Ramos (cell line): ENCODE data around the gene MAB21L2.

Experiments
- in situ Hi-C: fragments of 300-500 bp; cut with MboI; formaldehyde crosslinking; loops from one replicate; pipeline ENCODE4 v1.14.3; 2022; ENCODE audit warnings: low sequenced_read_pairs; ENCODE audit not compliant: unreplicated experiment

MAB21L2 gene

GRCh38 chr4:150573534-150573933, 8.4 kb upstream of the MAB21L2 start:
- in situ Hi-C loops, result no loop called here

GRCh38 chr4:150574678-150575077, 7.3 kb upstream of the MAB21L2 start:
- in situ Hi-C loops, result no loop called here

- in situ Hi-C loops, result no loop called here
Measured at GRCh38 chr4:150577796-150578195, 4.2 kb upstream of the MAB21L2 start.

- in situ Hi-C loops, result no loop called here
Measured at GRCh38 chr4:150578745-150579501, 3.0 kb upstream of the MAB21L2 start.

DNA sequence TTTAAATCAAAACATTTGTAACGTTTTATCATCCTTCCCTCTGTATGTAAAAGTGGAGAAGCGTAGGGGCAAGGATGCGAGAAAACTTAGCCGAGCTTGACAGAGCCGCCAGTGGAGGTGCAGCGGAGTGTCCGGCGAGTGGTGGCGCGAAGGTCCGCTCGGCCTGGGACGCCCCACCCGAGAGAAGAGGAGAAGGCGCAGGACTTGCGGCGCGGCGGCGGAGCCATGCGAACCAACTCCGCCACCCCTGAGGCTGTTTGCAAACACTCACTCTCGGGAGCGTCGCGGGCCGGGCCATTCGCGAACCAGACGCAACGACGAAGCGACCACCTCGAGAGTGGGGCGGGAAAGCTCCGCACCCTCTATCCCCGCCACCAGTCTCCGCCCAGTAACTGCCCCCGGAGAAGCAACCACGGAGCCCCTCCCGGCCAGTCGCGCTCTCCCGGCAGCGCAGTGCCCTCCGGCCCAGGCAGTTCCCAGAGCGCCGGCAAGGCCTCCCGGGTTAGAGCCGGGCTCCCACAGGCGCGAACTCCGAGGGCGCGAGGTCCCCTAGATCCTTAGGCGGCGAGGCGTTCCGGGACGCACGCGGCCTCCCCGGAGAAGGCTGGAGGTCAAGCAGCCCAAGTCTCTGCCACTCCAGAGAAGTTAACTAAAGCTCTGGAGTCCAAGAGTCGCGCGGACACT, 2.3 kb upstream of the MAB21L2 start:
- in situ Hi-C loops, result no loop called here

- in situ Hi-C loops, result no loop called here
Measured at GRCh38 chr4:150580306-150580705, 1.6 kb upstream of the MAB21L2 start.

DNA sequence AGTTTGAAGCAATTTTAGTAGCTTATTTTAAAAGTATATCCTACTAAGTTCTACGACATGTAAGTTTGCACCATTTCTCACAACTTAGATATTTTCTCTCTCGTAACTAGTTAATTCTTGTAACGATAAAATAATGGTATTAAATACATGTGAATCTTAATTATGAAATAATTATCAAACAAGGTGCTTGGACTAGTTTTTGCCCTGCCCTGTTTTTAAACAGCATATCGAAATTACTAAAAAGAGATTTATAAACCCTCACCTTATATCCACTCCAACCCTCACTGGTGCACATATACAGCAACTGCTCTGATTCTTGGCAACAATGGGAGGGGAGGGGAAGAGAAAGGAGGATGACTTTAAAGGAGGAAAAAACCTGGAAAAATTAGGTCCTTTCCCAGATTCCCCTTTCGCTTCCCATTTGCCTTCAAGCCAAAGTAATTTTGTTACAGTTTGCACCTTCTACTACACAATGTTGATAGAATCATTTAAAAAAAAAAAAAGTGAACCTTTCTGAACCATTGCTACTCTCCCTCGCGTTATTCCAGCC, 820 bp upstream of the MAB21L2 start:
- in situ Hi-C loops, result no loop called here

GRCh38 chr4:150581641-150582051, 305 bp upstream of the MAB21L2 start:
- in situ Hi-C loops, result no loop called here

DNA sequence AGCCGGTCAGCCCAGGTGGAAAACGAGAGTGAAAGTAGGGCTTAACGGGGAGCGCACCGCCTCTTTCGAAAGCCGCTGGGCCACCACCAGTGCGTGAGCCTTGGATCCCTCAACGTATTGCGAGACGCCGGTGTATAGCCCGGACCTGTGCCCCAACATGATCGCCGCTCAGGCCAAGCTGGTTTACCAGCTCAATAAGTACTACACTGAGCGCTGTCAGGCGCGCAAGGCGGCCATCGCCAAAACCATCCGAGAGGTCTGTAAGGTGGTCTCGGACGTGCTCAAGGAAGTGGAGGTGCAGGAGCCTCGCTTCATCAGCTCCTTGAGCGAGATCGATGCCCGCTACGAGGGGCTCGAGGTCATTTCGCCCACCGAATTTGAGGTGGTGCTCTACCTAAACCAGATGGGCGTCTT, 929 bp downstream of the MAB21L2 start:
- in situ Hi-C loops, result no loop called here

GRCh38 chr4:150583287-150584110, 1.5 kb downstream of the MAB21L2 start:
- in situ Hi-C loops, result no loop called here

GRCh38 chr4:150584111-150584915, 2.4 kb downstream of the MAB21L2 start:
- in situ Hi-C loops, result no loop called here

DNA sequence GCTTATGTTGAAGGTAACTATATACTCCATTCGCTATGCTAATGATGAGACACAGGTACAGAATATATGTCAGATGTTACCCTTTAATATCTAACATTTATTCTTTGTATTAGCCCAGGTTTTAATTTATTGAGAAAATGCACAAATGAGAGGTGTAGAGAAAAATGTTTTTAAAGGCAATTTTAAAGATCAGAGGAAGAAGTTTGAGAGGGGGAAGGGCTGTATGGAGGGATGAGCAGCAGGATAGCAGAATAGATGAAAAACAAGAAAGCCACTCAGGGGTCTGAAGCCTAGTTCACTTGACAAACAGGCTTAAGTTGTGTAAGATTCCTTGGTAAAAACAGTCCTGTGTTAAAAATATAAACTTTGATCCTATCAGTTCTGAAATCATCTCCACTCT, 3.7 kb downstream of the MAB21L2 start:
- in situ Hi-C loops, result no loop called here

GRCh38 chr4:150586162-150586810, 4.3 kb downstream of the MAB21L2 start:
- in situ Hi-C loops, result no loop called here

GRCh38 chr4:150588316-150588715, 6.4 kb downstream of the MAB21L2 start:
- in situ Hi-C loops, result no loop called here

GRCh38 chr4:150589157-150589556, 7.2 kb downstream of the MAB21L2 start:
- in situ Hi-C loops, result no loop called here

- in situ Hi-C loops, result loop anchor here (10.0 kb wide), 1 partner anchor 264 kb away; no protein-coding TSS in a partner anchor
Measured at GRCh38 chr4:150590631-150591030, 8.7 kb downstream of the MAB21L2 start.

- in situ Hi-C loops, result loop anchor here (10.0 kb wide), 1 partner anchor 263 kb away; no protein-coding TSS in a partner anchor
Measured at GRCh38 chr4:150591406-150591805, 9.5 kb downstream of the MAB21L2 start.

- in situ Hi-C loops, result loop anchor here (10.0 kb wide), 1 partner anchor 263 kb away; no protein-coding TSS in a partner anchor
Measured at GRCh38 chr4:150591904-150592303, 10.0 kb downstream of the MAB21L2 start.

- in situ Hi-C loops, result loop anchor here (10.0 kb wide), 1 partner anchor 261 kb away; no protein-coding TSS in a partner anchor
Measured at GRCh38 chr4:150593996-150594395, 12.0 kb downstream of the MAB21L2 start.
